ENCODE data around the gene ZKSCAN3.

DNA sequence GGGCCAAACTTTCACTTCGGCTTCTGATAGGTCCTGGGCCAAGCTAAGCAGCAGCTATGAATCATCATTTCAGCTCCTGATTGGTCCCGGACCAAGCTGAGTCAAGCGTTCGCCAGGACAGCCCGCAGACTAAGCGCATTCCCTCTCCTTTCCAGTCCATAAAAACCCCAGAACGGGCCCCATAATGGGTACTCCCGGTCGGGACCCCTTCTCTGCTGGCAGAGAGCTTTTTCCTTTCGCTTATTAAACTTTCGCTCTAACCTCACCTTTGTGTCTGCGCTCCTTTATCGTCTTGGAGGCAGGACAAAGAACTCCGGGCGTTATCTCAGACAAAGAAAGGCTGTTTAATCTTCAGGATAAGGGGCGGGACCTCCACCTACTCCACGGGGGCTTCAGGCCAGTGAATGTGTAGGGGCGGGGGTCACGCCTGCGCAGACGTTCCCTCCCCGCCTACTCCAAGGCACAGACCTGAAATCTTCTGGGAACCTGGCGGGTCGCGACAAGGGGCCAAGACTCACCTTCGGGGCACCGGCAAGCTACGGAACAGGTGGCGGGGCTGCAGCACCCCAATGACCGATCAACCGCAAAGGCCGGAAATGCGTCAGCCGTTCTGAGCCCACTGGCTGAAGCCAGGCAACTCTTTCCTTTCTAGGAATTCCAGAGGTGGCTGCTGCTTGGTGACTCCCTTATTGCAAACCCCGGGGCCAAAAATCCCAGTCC lies 14.0 kb upstream of the ZKSCAN3 start, which contains the start of gene ZSCAN31:
- TF ChIP-seq POLR2AphosphoS5 (IDR thresholded peaks at IDR 0.05) (peak in 1 of 3 donors; percentile 45), POLR2A (IDR thresholded peaks at IDR 0.05) (peak in 1 of 2 donors; percentile 85)
- TF ChIP-seq, protein P1, sequence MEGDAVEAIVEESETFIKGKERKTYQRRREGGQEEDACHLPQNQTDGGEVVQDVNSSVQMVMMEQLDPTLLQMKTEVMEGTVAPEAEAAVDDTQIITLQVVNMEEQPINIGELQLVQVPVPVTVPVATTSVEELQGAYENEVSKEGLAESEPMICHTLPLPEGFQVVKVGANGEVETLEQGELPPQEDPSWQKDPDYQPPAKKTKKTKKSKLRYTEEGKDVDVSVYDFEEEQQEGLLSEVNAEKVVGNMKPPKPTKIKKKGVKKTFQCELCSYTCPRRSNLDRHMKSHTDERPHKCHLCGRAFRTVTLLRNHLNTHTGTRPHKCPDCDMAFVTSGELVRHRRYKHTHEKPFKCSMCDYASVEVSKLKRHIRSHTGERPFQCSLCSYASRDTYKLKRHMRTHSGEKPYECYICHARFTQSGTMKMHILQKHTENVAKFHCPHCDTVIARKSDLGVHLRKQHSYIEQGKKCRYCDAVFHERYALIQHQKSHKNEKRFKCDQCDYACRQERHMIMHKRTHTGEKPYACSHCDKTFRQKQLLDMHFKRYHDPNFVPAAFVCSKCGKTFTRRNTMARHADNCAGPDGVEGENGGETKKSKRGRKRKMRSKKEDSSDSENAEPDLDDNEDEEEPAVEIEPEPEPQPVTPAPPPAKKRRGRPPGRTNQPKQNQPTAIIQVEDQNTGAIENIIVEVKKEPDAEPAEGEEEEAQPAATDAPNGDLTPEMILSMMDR (IDR thresholded peaks at IDR 0.05): no peak

Data from suprapubic skin (tissue), 4 donors.